OCI-LY3 (cell line): ENCODE results near the gene WDPCP.

Experiments
- H2AFZ ChIP-seq: fragments of 200-600, 300-600 bp; shearing (Covaris generic); 2 replicates; pipeline ENCODE4 v1.6.0; 2014; ENCODE audit warnings: antibody characterized with exemption, low read depth, low read length
- H3K27ac ChIP-seq: fragments of 200-600, 300-600 bp; sonication (generic); 2 replicates; pipeline ENCODE4 v1.5.1; 2014; ENCODE audit warnings: mild to moderate bottlenecking, low read length, moderate library complexity, mixed read lengths
- H3K27me3 ChIP-seq: fragments of 200-600, 300-600 bp; sonication (generic); 2 replicates; pipeline ENCODE4 v1.6.1; 2014; ENCODE audit warnings: low read depth, low read length, mixed read lengths
- H3K36me3 ChIP-seq: fragments of 200-600, 300-600 bp; sonication (generic); replicated peaks from 2 replicates; pipeline ENCODE3; 2014; ENCODE audit warnings: low read depth, low read length, mixed read lengths
- H3K4me1 ChIP-seq: fragments of 300-600, 200-600 bp; sonication (generic); 2 replicates; pipeline ENCODE4 v1.6.1; 2014; ENCODE audit warnings: low read length, mixed read lengths
- H3K4me2 ChIP-seq: fragments of 200-600, 300-600 bp; sonication (generic); 2 replicates; pipeline ENCODE4 v1.6.1; 2014; ENCODE audit warnings: low read length, mixed read lengths
- H3K4me3 ChIP-seq: fragments of 300-600, 200-600 bp; sonication (generic); 2 replicates; pipeline ENCODE4 v1.5.1; 2014; ENCODE audit warnings: antibody characterized with exemption, mild to moderate bottlenecking, low read length, moderate library complexity
- H3K79me2 ChIP-seq: fragments of 300-600, 200-600 bp; shearing (Covaris generic); 2 replicates; pipeline ENCODE4 v1.6.1; 2014; ENCODE audit warnings: mild to moderate bottlenecking, low read length, mixed read lengths
- H3K9ac ChIP-seq: fragments of 300-600, 200-600 bp; shearing (Covaris generic); 2 replicates; pipeline ENCODE4 v1.6.0; 2014; ENCODE audit warnings: mild to moderate bottlenecking, low read length, moderate library complexity
- H3K9me3 ChIP-seq: fragments of 200-600, 300-600 bp; shearing (Covaris generic); 2 replicates; pipeline ENCODE4 v1.6.1; 2014; ENCODE audit warnings: low read length, mixed read lengths; ENCODE audit not compliant: insufficient read depth
- H4K20me1 ChIP-seq: fragments of 200-600, 300-600 bp; sonication (generic); 2 replicates; pipeline ENCODE4 v1.6.1; 2016; ENCODE audit warnings: low read length, mixed read lengths; ENCODE audit not compliant: insufficient read depth
- EZH2phosphoT487 ChIP-seq: fragments of 200-600 bp; shearing (Covaris generic); IDR thresholded peaks from 2 replicates; pipeline ENCODE4 v1.6.1; 2018; ENCODE audit warnings: antibody characterized with exemption, mixed run types, low read depth
- TF ChIP-seq, protein P1 (sequence below): fragments of 200-600, 300-600 bp; sonication (generic); IDR thresholded peaks from 2 replicates; pipeline ENCODE4 v1.5.1; 2014; ENCODE audit warnings: antibody characterized with exemption, low read length, low read depth

Gene WDPCP

DNA sequence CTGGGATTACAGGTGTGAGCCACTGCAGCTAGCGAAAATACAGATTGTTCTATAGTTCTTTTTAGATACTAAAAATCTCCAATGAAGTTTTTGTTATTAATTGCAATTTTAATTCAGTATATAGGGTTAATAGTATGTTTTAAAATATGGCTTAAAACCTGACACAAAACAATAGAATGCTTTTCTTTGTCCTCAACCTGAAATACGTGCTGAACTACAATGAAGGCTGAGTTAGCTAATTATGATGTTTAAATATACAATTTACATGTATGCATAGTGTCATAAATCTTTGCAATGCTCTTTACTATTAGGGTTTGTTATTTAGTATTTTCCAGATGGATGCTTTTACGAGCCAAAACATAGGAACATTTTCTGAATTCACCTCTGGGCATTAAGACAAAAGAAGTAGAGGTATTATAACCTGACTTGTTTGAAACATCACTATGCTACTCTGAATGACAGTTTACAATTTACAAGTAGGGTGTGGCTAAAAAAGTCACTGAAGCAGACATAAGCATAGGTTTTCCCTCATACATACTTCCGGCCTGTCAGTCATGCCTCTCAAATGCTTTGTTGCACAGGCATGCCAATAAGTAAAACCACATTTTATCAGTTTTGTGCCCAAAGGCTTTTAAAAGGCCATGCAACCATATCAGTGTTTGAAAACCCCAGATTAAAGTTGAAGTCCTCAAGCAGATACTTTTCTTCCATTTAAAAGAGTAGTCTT, 369.3 kb downstream of the WDPCP start:
- Histone ChIP-seq H3K27ac (no peak overlapping the region), H4K20me1 (no peaks in the 10 kb centered on the region), H2AFZ (no peak overlapping the region), H3K4me3 (no peak overlapping the region), H3K27me3 (no peaks in the 10 kb centered on the region), H3K36me3 (no peaks in the 10 kb centered on the region), H3K79me2 (no peaks in the 10 kb centered on the region), H3K9ac (no peak overlapping the region), H3K9me3 (no peaks in the 10 kb centered on the region), H3K4me2 (no peak overlapping the region), H3K4me1 (no peaks in the 10 kb centered on the region)
- TF ChIP-seq, protein P1, sequence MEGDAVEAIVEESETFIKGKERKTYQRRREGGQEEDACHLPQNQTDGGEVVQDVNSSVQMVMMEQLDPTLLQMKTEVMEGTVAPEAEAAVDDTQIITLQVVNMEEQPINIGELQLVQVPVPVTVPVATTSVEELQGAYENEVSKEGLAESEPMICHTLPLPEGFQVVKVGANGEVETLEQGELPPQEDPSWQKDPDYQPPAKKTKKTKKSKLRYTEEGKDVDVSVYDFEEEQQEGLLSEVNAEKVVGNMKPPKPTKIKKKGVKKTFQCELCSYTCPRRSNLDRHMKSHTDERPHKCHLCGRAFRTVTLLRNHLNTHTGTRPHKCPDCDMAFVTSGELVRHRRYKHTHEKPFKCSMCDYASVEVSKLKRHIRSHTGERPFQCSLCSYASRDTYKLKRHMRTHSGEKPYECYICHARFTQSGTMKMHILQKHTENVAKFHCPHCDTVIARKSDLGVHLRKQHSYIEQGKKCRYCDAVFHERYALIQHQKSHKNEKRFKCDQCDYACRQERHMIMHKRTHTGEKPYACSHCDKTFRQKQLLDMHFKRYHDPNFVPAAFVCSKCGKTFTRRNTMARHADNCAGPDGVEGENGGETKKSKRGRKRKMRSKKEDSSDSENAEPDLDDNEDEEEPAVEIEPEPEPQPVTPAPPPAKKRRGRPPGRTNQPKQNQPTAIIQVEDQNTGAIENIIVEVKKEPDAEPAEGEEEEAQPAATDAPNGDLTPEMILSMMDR, result no peak
- no peak for TF ChIP-seq EZH2phosphoT487

DNA sequence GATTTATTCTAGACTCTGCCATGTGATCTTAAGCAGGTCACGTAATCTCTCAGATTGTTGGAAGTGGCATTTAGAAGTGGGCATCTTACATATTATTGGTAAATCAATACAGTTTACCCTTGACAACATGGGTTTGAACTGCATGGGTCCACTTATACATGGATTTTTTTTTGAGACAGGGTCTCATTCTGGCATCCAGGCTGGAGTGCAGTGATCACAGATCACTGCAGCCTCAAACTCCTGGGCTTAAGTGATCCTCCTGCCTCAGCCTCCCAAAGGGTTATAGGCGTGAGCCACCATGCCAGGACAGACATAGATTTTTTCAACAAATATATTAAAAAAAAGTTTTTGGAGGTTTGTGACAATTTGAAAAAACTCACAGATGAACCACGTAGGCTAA, 393.0 kb downstream of the WDPCP start:
- H3K79me2 ChIP-seq, result no peaks in the 10 kb centered on the region
- no peaks in the 10 kb centered on the region for H4K20me1 ChIP-seq
- no peak overlapping the region for H2AFZ ChIP-seq
- H3K9me3 ChIP-seq, result no peaks in the 10 kb centered on the region
- H3K9ac ChIP-seq, result no peak overlapping the region
- H3K4me3 ChIP-seq, result no peak overlapping the region
- H3K27me3 ChIP-seq, result no peaks in the 10 kb centered on the region
- H3K4me2 ChIP-seq, result no peak overlapping the region
- TF ChIP-seq EZH2phosphoT487, result no peak
- TF ChIP-seq, protein P1, result no peak
- no peaks in the 10 kb centered on the region for H3K36me3 ChIP-seq
- peaks cover 12% of the 10 kb centered on the region for H3K4me1 ChIP-seq
- H3K27ac ChIP-seq, result no peak overlapping the region

DNA sequence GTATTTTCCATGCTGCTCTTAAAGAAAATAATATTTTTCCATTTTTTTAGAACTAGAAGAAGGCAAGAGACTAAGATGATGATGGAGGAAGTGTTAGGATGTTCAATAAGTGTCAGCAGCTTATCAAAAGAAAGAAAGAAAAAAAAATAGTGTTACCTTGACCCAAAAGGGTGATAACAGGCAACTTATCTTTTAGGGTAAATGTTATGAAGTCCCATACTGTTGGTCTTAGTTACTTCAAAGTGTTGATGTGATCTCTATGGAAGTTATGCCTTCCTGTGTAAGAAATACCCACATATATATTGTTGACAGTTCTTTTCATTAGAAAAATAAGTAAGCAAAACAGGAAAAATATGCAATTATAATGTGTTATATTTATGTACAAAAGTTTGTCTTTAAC, 394.1 kb downstream of the WDPCP start:
- Histone ChIP-seq H3K9ac (no peak overlapping the region), H3K9me3 (no peaks in the 10 kb centered on the region), H3K79me2 (no peaks in the 10 kb centered on the region), H3K27me3 (no peaks in the 10 kb centered on the region), H3K4me2 (no peak overlapping the region), H2AFZ (no peak overlapping the region), H4K20me1 (no peaks in the 10 kb centered on the region), H3K27ac (no peak overlapping the region), H3K4me1 (peaks cover 11% of the 10 kb centered on the region), H3K4me3 (no peak overlapping the region), H3K36me3 (no peaks in the 10 kb centered on the region)
- TF ChIP-seq EZH2phosphoT487, result no peak
- TF ChIP-seq, protein P1, result no peak

DNA sequence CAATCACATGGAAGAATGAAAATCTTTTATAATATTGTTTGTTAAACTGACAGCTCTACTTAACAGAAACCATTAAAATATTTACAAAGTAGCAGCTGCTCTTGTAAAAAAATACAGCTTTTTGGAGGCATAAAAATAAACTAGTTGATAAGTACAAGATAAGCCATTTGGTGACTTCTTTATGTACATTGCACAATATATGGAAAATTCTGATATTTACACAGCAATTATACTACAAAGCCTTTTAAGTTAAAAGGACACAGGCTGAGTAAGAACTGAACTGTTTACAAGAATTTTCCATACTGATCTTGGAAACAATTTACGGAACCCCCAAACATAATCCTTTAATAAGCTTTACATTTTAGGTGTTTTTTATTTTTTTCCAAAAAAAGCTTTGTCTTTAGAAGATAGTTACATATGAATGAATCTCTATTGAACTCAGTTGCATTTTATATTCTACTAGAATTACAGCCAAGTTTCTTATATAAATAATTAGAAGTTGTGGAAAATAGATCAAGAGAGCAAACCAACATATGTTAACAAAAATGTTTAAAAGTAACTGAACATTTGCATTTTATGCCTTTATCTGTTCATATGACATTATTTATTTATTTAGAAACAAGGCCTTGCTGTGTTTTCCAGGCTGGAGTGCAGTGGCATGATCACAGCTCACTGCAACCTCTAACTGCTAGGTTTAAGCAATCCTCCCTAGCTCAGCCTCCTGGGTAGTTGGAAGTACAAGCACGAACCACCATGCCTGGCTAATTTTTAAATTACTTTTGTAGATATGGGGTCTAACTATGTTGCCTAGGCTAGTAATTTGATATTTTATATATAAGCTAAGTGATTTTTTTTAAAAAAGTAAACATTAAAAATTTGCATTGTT, 395.1 kb downstream of the WDPCP start:
- Histone ChIP-seq H3K9ac (no peak overlapping the region), H3K4me2 (no peak overlapping the region), H3K79me2 (no peaks in the 10 kb centered on the region), H3K4me1 (peaks cover 9% of the 10 kb centered on the region), H3K4me3 (no peak overlapping the region), H2AFZ (no peak overlapping the region), H4K20me1 (no peaks in the 10 kb centered on the region), H3K27ac (no peak overlapping the region), H3K9me3 (peaks cover 3% of the 10 kb centered on the region; the same call in 1 of the 2 replicates), H3K36me3 (no peaks in the 10 kb centered on the region), H3K27me3 (no peaks in the 10 kb centered on the region)
- TF ChIP-seq, protein P1, result no peak
- TF ChIP-seq EZH2phosphoT487, result no peak
